Measurements from ENCODE around the gene KIAA1671. TPM values are rescaled to one million over a fixed set of nuclear protein-coding genes. Genes with fewer than 3 reads are reported as not detected.

The KIAA1671 gene
- total and polyA plus RNA-seq, 9 of the 15 experiments (the other 6 are each of a cell fraction or from before 2014, with no cell fraction given), result under 0.01 to 0.11 (median 0.02) TPM; not detected in 5

DNA sequence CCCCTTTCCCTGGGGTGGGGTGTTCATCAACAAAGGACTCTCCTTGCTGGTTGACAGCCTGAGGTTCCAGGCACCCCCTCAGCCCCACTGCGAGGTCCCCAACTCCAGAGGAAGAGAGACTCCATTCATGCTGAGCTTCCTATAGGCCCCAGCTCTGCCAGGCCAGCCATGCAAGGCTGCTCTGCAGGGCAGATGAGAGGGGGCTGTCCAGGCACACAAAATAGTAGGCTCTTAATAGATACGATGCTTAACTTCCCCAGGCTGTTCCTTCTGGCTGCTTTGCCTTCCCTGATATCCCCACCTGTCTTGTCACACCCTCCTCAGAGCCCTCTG, 202.1 kb downstream of the KIAA1671 start:
- in situ Hi-C loops (cut with MboI), result no loop called here
- H3K4me2 ChIP-seq (ENCODE audit: insufficient read depth, low read length), result no peak overlapping the region
- no peak overlapping the region for H2AFZ ChIP-seq (ENCODE audit: low read depth, low read length)
- DNase-seq (ENCODE audit: extremely low read depth in 1 of 4, low spot score in 3 of 4) (no peak), ATAC-seq (no peak), FAIRE-seq (no peak)
- H3K27ac ChIP-seq (ENCODE audit: extremely low read depth, low read depth, low read length), result no peak overlapping the region
- 0% methylated on average over 1 of the region's 2 CpGs for WGBS (ENCODE audit: insufficient coverage, low coverage, missing lambda C conversion rate)
- POLR2A ChIA-PET, result interaction anchor here (0.7 to 0.9 kb wide), 2 partner anchors 18 to 774 kb away, joined by 4 to 6 read pairs; no protein-coding TSS in a partner anchor
- no TSS peak for BruUV-seq (replicated peaks)
- H3K4me3 ChIP-seq, result no peak overlapping the region
- no peak overlapping the region for H3K9ac ChIP-seq (ENCODE audit: insufficient read depth in 1 of 2, low read depth in 2 of 2, low read length in 2 of 2)
- no peaks in the 10 kb centered on the region for H3K9me1 ChIP-seq (ENCODE audit: control insufficient read depth, insufficient read depth, low read length)
- peaks cover 3 to 10% of the 10 kb centered on the region in 2 experiments; a peak in 3 of 5 replicates for H3K27me3 ChIP-seq (ENCODE audit: control insufficient read depth in 2 of 2, insufficient read depth in 2 of 2, low read length in 2 of 2)
- no peaks in the 10 kb centered on the region for H3K79me2 ChIP-seq (ENCODE audit: control insufficient read depth, insufficient read depth, low read length)
- H3K4me1 ChIP-seq (replicated peaks in 1 of 2; ENCODE audit: control insufficient read depth in 2 of 2, insufficient read depth in 2 of 2, low read length in 2 of 2), result no peaks in the 10 kb centered on the region
- no peaks in the 10 kb centered on the region for H3K9me3 ChIP-seq (replicated peaks; ENCODE audit: control insufficient read depth, insufficient read depth, low read depth, low read length)
- intact Hi-C loops (cut with micrococcal nuclease), result no loop called here
- H3K36me3 ChIP-seq (ENCODE audit: control insufficient read depth, insufficient read depth, low read length), result no peaks in the 10 kb centered on the region
- H4K20me1 ChIP-seq (replicated peaks; ENCODE audit: control insufficient read depth, insufficient read depth, low read length), result no peaks in the 10 kb centered on the region
- TF ChIP-seq, protein P1, sequence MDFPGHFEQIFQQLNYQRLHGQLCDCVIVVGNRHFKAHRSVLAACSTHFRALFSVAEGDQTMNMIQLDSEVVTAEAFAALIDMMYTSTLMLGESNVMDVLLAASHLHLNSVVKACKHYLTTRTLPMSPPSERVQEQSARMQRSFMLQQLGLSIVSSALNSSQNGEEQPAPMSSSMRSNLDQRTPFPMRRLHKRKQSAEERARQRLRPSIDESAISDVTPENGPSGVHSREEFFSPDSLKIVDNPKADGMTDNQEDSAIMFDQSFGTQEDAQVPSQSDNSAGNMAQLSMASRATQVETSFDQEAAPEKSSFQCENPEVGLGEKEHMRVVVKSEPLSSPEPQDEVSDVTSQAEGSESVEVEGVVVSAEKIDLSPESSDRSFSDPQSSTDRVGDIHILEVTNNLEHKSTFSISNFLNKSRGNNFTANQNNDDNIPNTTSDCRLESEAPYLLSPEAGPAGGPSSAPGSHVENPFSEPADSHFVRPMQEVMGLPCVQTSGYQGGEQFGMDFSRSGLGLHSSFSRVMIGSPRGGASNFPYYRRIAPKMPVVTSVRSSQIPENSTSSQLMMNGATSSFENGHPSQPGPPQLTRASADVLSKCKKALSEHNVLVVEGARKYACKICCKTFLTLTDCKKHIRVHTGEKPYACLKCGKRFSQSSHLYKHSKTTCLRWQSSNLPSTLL (IDR thresholded peaks at IDR 0.05), result no peak
- TF ChIP-seq TAF15 (IDR thresholded peaks at IDR 0.05; ENCODE audit: low read depth, low read length) (no peak), NR2C2 (CRISPR knock-in tag; IDR thresholded peaks at IDR 0.05) (no peak), NR2C2 (tag; IDR thresholded peaks at IDR 0.05) (no peak), HNRNPL (IDR thresholded peaks at IDR 0.05; ENCODE audit: low read depth, low read length) (no peak), SAFB (IDR thresholded peaks at IDR 0.05; ENCODE audit: borderline replicate concordance, low read depth, low read length) (no peak), ELF2 (CRISPR knock-in tag; IDR thresholded peaks at IDR 0.05) (no peak), GATAD2A (IDR thresholded peaks at IDR 0.05) (no peak), HNRNPH1 (optimal IDR thresholded peaks at IDR 0.05; ENCODE audit: low read depth, low read length) (no peak), ELF1 (tag; IDR thresholded peaks at IDR 0.05) (no peak), MBD2 (IDR thresholded peaks at IDR 0.05; ENCODE audit: borderline replicate concordance, low read depth) (no peak), ZNF583 (CRISPR knock-in tag; IDR thresholded peaks at IDR 0.05) (no peak), MCM2 (IDR thresholded peaks at IDR 0.05; ENCODE audit: low read depth) (no peak)
- TF ChIP-seq, protein P2, sequence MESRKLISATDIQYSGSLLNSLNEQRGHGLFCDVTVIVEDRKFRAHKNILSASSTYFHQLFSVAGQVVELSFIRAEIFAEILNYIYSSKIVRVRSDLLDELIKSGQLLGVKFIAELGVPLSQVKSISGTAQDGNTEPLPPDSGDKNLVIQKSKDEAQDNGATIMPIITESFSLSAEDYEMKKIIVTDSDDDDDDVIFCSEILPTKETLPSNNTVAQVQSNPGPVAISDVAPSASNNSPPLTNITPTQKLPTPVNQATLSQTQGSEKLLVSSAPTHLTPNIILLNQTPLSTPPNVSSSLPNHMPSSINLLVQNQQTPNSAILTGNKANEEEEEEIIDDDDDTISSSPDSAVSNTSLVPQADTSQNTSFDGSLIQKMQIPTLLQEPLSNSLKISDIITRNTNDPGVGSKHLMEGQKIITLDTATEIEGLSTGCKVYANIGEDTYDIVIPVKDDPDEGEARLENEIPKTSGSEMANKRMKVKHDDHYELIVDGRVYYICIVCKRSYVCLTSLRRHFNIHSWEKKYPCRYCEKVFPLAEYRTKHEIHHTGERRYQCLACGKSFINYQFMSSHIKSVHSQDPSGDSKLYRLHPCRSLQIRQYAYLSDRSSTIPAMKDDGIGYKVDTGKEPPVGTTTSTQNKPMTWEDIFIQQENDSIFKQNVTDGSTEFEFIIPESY (CRISPR knock-in tag; IDR thresholded peaks at IDR 0.05), result no peak
- TF ChIP-seq, protein P3, sequence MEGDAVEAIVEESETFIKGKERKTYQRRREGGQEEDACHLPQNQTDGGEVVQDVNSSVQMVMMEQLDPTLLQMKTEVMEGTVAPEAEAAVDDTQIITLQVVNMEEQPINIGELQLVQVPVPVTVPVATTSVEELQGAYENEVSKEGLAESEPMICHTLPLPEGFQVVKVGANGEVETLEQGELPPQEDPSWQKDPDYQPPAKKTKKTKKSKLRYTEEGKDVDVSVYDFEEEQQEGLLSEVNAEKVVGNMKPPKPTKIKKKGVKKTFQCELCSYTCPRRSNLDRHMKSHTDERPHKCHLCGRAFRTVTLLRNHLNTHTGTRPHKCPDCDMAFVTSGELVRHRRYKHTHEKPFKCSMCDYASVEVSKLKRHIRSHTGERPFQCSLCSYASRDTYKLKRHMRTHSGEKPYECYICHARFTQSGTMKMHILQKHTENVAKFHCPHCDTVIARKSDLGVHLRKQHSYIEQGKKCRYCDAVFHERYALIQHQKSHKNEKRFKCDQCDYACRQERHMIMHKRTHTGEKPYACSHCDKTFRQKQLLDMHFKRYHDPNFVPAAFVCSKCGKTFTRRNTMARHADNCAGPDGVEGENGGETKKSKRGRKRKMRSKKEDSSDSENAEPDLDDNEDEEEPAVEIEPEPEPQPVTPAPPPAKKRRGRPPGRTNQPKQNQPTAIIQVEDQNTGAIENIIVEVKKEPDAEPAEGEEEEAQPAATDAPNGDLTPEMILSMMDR (IDR thresholded peaks at IDR 0.05 in 2 of 3, conservative IDR thresholded peaks at IDR 0.05 in 1 of 3; ENCODE audit: insufficient read depth in 2 of 3, low read depth in 1 of 3, low read length in 3 of 3), result no peak
- CTCF ChIA-PET (ENCODE audit: low intra/inter-chr PET ratio), result no interaction called here
